HCT116 (cell line): Measurements from ENCODE around the gene IL1RAPL1. TPM values are rescaled to one million over a fixed set of nuclear protein-coding genes. Genes with fewer than 3 reads are reported as not detected.

Experiments used
- ATAC-seq: fragments of 200-7000 bp; cut with Tn5 transposase; 2 replicates; pipeline ENCODE4 v1.9.1; 2020; ENCODE audit warnings: mild to moderate bottlenecking, moderate library complexity
- BruUV-seq: library from RNA; stranded (reverse); fragments of 400-500 nt; replicated peaks from 2 replicates; lab custom pipeline; 2021; lab: Mats Ljungman, UMichigan
- CTCF ChIA-PET: fragments of 300-600 bp; sonication (Branson Sonifier 250); formaldehyde crosslinking; loops from one replicate; lab custom pipeline; 2021; ENCODE audit warnings: antibody characterized with exemption; lab: Charles Lee
- POLR2A ChIA-PET: fragments of 300-600, 350-600 bp; sonication (Branson Sonifier 250); formaldehyde crosslinking; loops from one replicate; lab custom pipeline; 2021; ENCODE audit warnings: antibody characterized with exemption; lab: Charles Lee
- RAD21 ChIA-PET, 2 experiments: fragments of 300-600 bp; sonication (Branson Sonifier 250); formaldehyde crosslinking; loops; one replicate each; lab custom pipeline; 2023; ENCODE audit warnings: low total read pairs in 2 of 2; ENCODE audit not compliant: uncharacterized antibody in 2 of 2, unreplicated experiment in 2 of 2, low non-redundant PET in 1 of 2; lab: Charles Lee
- DNase-seq: peaks from one replicate; pipeline ENCODE4 v3.0.0-alpha.2; 2010; ENCODE audit warnings: low read depth, low spot score
- H2AFZ ChIP-seq: fragments of 200-600 bp; shearing (Covaris generic), sonication (generic); 2 replicates; pipeline ENCODE4 v1.6.1; 2017; ENCODE audit warnings: low read depth, mixed run types, mixed read lengths, antibody characterized with exemption, low read length; ENCODE audit not compliant: poor library complexity, severe bottlenecking
- H3K27ac ChIP-seq: 2 replicates; pipeline ENCODE4 v1.5.1; 2012; ENCODE audit warnings: low read depth, low read length
- H3K27me3 ChIP-seq: fragments of 200-600 bp; sonication (generic); 2 replicates; pipeline ENCODE4 v1.6.1; 2016; ENCODE audit warnings: mixed run types, low read length, mixed read lengths; ENCODE audit not compliant: insufficient read depth
- H3K36me3 ChIP-seq, 2 experiments: fragments of 200-500 bp in 1 of 2; fragments of 200-600 bp in 1 of 2; sonication (Bioruptor generic) in 1 of 2; sonication (generic) in 1 of 2; 2 replicates each; pipeline versions ENCODE4 v1.5.1 to v1.6.1; 2014 to 2016; ENCODE audit warnings: low read length in 2 of 2, inconsistent platforms in 1 of 2, mixed read lengths in 1 of 2, mixed run types in 1 of 2; ENCODE audit not compliant: insufficient read depth in 2 of 2, control insufficient read depth in 1 of 2
- H3K4me1 ChIP-seq, 2 experiments: fragments of 200-600 bp in 1 of 2; sonication (generic) in 1 of 2; 2 replicates each; pipeline versions ENCODE4 v1.5.1 to v1.6.1; 2012 to 2017; ENCODE audit warnings: low read length in 2 of 2, inconsistent platforms in 1 of 2, mild to moderate bottlenecking in 1 of 2, mixed read lengths in 1 of 2, mixed run types in 1 of 2, moderate library complexity in 1 of 2; ENCODE audit not compliant: insufficient read depth in 2 of 2, control insufficient read depth in 1 of 2
- H3K4me2 ChIP-seq: fragments of 200-600 bp; sonication (generic); 2 replicates; pipeline ENCODE4 v1.6.1; 2017; ENCODE audit warnings: mixed run types, low read length, mixed read lengths
- H3K4me3 ChIP-seq, 2 experiments: fragments of 200-600 bp in 1 of 2; sonication (generic) in 1 of 2; replicated peaks in 1 of 2; 2 replicates each; pipeline ENCODE4 v1.5.1; 2011 to 2016; ENCODE audit warnings: low read length in 2 of 2, control low read depth in 1 of 2, low read depth in 1 of 2, mild to moderate bottlenecking in 1 of 2, mixed read lengths in 1 of 2, mixed run types in 1 of 2
- H3K79me2 ChIP-seq: fragments of 200-600 bp; sonication (generic); 2 replicates; pipeline ENCODE4 v1.6.1; 2017; ENCODE audit warnings: mild to moderate bottlenecking, mixed run types, low read length, moderate library complexity, mixed read lengths; ENCODE audit not compliant: insufficient read depth
- H3K9ac ChIP-seq: fragments of 200-600 bp; sonication (generic); 2 replicates; pipeline ENCODE4 v1.6.1; 2016; ENCODE audit warnings: low read length, mixed read lengths
- H3K9me2 ChIP-seq: fragments of 200-600 bp; sonication (generic), shearing (Covaris generic); 2 replicates; pipeline ENCODE4 v1.6.1; 2017; ENCODE audit warnings: mixed run types, mild to moderate bottlenecking, moderate library complexity; ENCODE audit not compliant: insufficient read depth
- H3K9me3 ChIP-seq, 2 experiments: fragments of 200-500 bp in 1 of 2; fragments of 200-600 bp in 1 of 2; sonication (Bioruptor generic) in 1 of 2; sonication (generic) in 1 of 2; 2 replicates each; pipeline ENCODE4 v1.6.1; 2014 to 2017; ENCODE audit warnings: low read length in 2 of 2, mixed read lengths in 2 of 2, inconsistent platforms in 1 of 2, low read depth in 1 of 2, mild to moderate bottlenecking in 1 of 2, mixed run types in 1 of 2, moderate library complexity in 1 of 2; ENCODE audit not compliant: control insufficient read depth in 1 of 2, insufficient read depth in 1 of 2
- H4K20me1 ChIP-seq: fragments of 200-600 bp; sonication (generic), shearing (Covaris generic); 2 replicates; pipeline ENCODE4 v1.6.1; 2017; ENCODE audit warnings: mixed run types, mild to moderate bottlenecking, moderate library complexity; ENCODE audit not compliant: insufficient read depth
- CEBPB ChIP-seq: IDR thresholded peaks from 2 replicates; pipeline ENCODE4 v1.6.1; 2012; ENCODE audit warnings: low read depth
- REST ChIP-seq: IDR thresholded peaks from 2 replicates; pipeline ENCODE4 v1.6.1; 2012; ENCODE audit warnings: low read depth
- YY1 ChIP-seq: IDR thresholded peaks from 2 replicates; pipeline ENCODE4 v1.6.1; 2011; ENCODE audit warnings: low read length, low read depth, moderate library complexity, mild to moderate bottlenecking; ENCODE audit not compliant: insufficient replicate concordance; ENCODE audit errors: extremely low read depth
- ZFX ChIP-seq: fragments of 450-650 bp; IDR thresholded peaks from 2 replicates; pipeline ENCODE4 v1.6.1; 2017
- intact Hi-C: fragments of 100-400 bp; cut with micrococcal nuclease; formaldehyde crosslinking; loops from 2 replicates; pipeline ENCODE4 v1.10.0; 2022
- total RNA-seq: library from RNA; stranded (reverse); gene quantifications from one replicate; pipeline ENCODE4 v1.2.1, GENCODE V29; 2021; ENCODE audit not compliant: unreplicated experiment
- TF ChIP-seq, protein P1 (sequence below): IDR thresholded peaks from 2 replicates; pipeline ENCODE4 v1.6.1; 2012
- TF ChIP-seq, protein P2 (sequence below): IDR thresholded peaks from 2 replicates; pipeline ENCODE4 v1.6.1; 2011; ENCODE audit warnings: mild to moderate bottlenecking, low read length, moderate library complexity; ENCODE audit not compliant: insufficient replicate concordance; ENCODE audit errors: extremely low read depth

IL1RAPL1 gene
- total RNA-seq, 1 experiment from 2014 or later = 2.8 TPM

GRCh38 chrX:29138003-29138402, 550.8 kb downstream of the IL1RAPL1 start:
- H3K4me3 ChIP-seq = no peak overlapping the region
- no peak overlapping the region for H3K9ac ChIP-seq
- H3K9me2 ChIP-seq = no peaks in the 10 kb centered on the region
- ChIA-PET CTCF (no interaction called here), RAD21 (no interaction called here), POLR2A (no interaction called here)
- ATAC-seq = no peak
- H3K4me1 ChIP-seq = no peaks in the 10 kb centered on the region
- no peaks in the 10 kb centered on the region for H3K9me3 ChIP-seq
- no peak overlapping the region for H3K27ac ChIP-seq
- no TSS peak for BruUV-seq
- no peaks in the 10 kb centered on the region for H3K27me3 ChIP-seq
- DNase-seq = no peak
- TF ChIP-seq ZFX (no peak), CEBPB (no peak), REST (no peak), YY1 (no peak)
- TF ChIP-seq, protein P1, sequence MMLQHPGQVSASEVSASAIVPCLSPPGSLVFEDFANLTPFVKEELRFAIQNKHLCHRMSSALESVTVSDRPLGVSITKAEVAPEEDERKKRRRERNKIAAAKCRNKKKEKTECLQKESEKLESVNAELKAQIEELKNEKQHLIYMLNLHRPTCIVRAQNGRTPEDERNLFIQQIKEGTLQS = no peak
- TF ChIP-seq, protein P2, sequence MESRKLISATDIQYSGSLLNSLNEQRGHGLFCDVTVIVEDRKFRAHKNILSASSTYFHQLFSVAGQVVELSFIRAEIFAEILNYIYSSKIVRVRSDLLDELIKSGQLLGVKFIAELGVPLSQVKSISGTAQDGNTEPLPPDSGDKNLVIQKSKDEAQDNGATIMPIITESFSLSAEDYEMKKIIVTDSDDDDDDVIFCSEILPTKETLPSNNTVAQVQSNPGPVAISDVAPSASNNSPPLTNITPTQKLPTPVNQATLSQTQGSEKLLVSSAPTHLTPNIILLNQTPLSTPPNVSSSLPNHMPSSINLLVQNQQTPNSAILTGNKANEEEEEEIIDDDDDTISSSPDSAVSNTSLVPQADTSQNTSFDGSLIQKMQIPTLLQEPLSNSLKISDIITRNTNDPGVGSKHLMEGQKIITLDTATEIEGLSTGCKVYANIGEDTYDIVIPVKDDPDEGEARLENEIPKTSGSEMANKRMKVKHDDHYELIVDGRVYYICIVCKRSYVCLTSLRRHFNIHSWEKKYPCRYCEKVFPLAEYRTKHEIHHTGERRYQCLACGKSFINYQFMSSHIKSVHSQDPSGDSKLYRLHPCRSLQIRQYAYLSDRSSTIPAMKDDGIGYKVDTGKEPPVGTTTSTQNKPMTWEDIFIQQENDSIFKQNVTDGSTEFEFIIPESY = no peak
- H2AFZ ChIP-seq = no peak overlapping the region
- no peaks in the 10 kb centered on the region for H3K79me2 ChIP-seq
- no peak overlapping the region for H3K4me2 ChIP-seq
- H3K36me3 ChIP-seq = no peaks in the 10 kb centered on the region
- intact Hi-C loops = no loop called here
- H4K20me1 ChIP-seq = no peaks in the 10 kb centered on the region
